ENCODE measurements around the gene VAV2. TPM values are rescaled to one million over a fixed set of nuclear protein-coding genes. Genes with fewer than 3 reads are reported as not detected.

Gene VAV2
- total and polyA plus RNA-seq, 2 of the 4 experiments (the other 2 are of a cell fraction), result 10.8 to 13.4 TPM

GRCh38 chr9:133779516-133780403 lies 212.4 kb downstream of the VAV2 start:
- Histone ChIP-seq H4K8ac (ENCODE audit: low read depth in 2 of 2, low read length in 2 of 2) (no peak overlapping the region), H2BK120ac (ENCODE audit: low read depth, low read length) (no peak overlapping the region), H3K4me3 (ENCODE audit: insufficient read depth, low read depth, low read length) (no peak overlapping the region), H3K36me3 (ENCODE audit: control insufficient read depth, insufficient read depth, low read length) (peaks cover 53% of the 10 kb centered on the region), H3K14ac (replicated peaks; ENCODE audit: low read depth, low read length) (no peak overlapping the region), H3K4me1 (ENCODE audit: control insufficient read depth, insufficient read depth, low read length) (no peaks in the 10 kb centered on the region), H4K91ac (ENCODE audit: insufficient read depth, low read depth, low read length) (no peak overlapping the region), H4K20me1 (ENCODE audit: insufficient read depth, low read length) (no peaks in the 10 kb centered on the region), H3K9me1 (ENCODE audit: insufficient read depth, low read length) (no peaks in the 10 kb centered on the region), H3K27me3 (ENCODE audit: control insufficient read depth, insufficient read depth, low read length) (no peaks in the 10 kb centered on the region), H3K79me1 (ENCODE audit: low read depth in 1 of 2, low read length in 2 of 2) (no peaks in the 10 kb centered on the region), H3K23ac (ENCODE audit: low read depth, low read length) (no peak overlapping the region), H2BK20ac (ENCODE audit: low read depth, low read length) (no peak overlapping the region), H2AK9ac (replicated peaks; ENCODE audit: low read depth, low read length, poor library complexity) (no peak overlapping the region), H4K5ac (ENCODE audit: low read depth, low read length) (no peak overlapping the region), H3K56ac (ENCODE audit: extremely low read depth, insufficient read depth, low read length) (no peak overlapping the region), H3K9me3 (ENCODE audit: control insufficient read depth, insufficient read depth, low read length) (no peaks in the 10 kb centered on the region), H3K18ac (ENCODE audit: low read depth, low read length) (no peak overlapping the region), H3K4ac (ENCODE audit: low read depth, low read length) (no peak overlapping the region), H3K4me2 (ENCODE audit: low read depth, low read length) (no peak overlapping the region), H3K27ac (ENCODE audit: insufficient read depth, low read length) (no peak overlapping the region), H3K9ac (ENCODE audit: low read depth, low read length) (no peak overlapping the region), H2BK15ac (ENCODE audit: low read depth, low read length) (no peak overlapping the region), H2BK5ac (ENCODE audit: low read depth, low read length, poor library complexity, severe bottlenecking) (no peak overlapping the region), H2AFZ (replicated peaks; ENCODE audit: low read length, poor library complexity) (no peak overlapping the region), H2AK5ac (ENCODE audit: low read depth, low read length) (no peak overlapping the region)
- dilution Hi-C loops (cut with HindIII; ENCODE audit: low sequenced_read_pairs, unreplicated experiment) (loop anchor here (25.0 kb wide), 1 partner anchor 233 kb away; no protein-coding TSS in a partner anchor), intact Hi-C loops (cut with micrococcal nuclease) (no loop called here), in situ Hi-C loops (cut with MboI; ENCODE audit: low sequenced_read_pairs) (loop anchor here (25.0 kb wide), 1 partner anchor 358 kb away; the partner anchor contains the start of gene WDR5)
- no TSS peak for BruUV-seq (replicated peaks)
- ATAC-seq (ENCODE audit: low read depth) (no peak), DNase-seq (no peak)
- WGBS, 2 experiments (ENCODE audit: extremely low coverage in 2 of 2, insufficient read length in 1 of 2), result no CpG with 5 or more reads among the region's 19 CpGs
- CTCF ChIA-PET, result interaction anchor here (3.2 kb wide), 1 partner anchor 215 kb away, joined by 24 read pairs; no protein-coding TSS in a partner anchor
- TF ChIP-seq CHD1 (IDR thresholded peaks at IDR 0.05; ENCODE audit: low read depth, low read length) (no peak), MAZ (IDR thresholded peaks at IDR 0.05; ENCODE audit: borderline replicate concordance, low read depth, low read length) (no peak), RFX5 (IDR thresholded peaks at IDR 0.05; ENCODE audit: low read depth, low read length) (no peak), CTCF (conservative IDR thresholded peaks at IDR 0.05; ENCODE audit: low read depth, low read length) (no peak), POLR2A (IDR thresholded peaks at IDR 0.05; ENCODE audit: low read depth, low read length) (no peak), SMC3 (IDR thresholded peaks at IDR 0.05; ENCODE audit: low read depth, low read length) (no peak), RAD21 (IDR thresholded peaks at IDR 0.05; ENCODE audit: low read length) (no peak), MAFK (IDR thresholded peaks at IDR 0.05; ENCODE audit: low read depth, low read length) (no peak), NFE2L2 (IDR thresholded peaks at IDR 0.05; ENCODE audit: low read depth, low read length) (no peak), RCOR1 (IDR thresholded peaks at IDR 0.05; ENCODE audit: insufficient replicate concordance, low read length) (no peak), BHLHE40 (IDR thresholded peaks at IDR 0.05; ENCODE audit: low read depth, low read length) (no peak)
- TF ChIP-seq, protein P1, sequence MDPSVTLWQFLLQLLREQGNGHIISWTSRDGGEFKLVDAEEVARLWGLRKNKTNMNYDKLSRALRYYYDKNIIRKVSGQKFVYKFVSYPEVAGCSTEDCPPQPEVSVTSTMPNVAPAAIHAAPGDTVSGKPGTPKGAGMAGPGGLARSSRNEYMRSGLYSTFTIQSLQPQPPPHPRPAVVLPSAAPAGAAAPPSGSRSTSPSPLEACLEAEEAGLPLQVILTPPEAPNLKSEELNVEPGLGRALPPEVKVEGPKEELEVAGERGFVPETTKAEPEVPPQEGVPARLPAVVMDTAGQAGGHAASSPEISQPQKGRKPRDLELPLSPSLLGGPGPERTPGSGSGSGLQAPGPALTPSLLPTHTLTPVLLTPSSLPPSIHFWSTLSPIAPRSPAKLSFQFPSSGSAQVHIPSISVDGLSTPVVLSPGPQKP (IDR thresholded peaks at IDR 0.05; ENCODE audit: borderline replicate concordance, low read depth, low read length), result no peak
- POLR2A ChIA-PET (ENCODE audit: unreplicated experiment), result no interaction called here
